ENCODE measurements around the gene APOBR.
"Not testable (repeated sequence)": the region's sequence is repeated elsewhere in the genome, so short reads cannot be mapped to it uniquely, and the experiment has no call there.

Gene APOBR

GRCh38 chr16:28499854-28500253, 5.4 kb downstream of the APOBR start:
- peak; percentile 19 for DNase-seq (ENCODE audit: low spot score)

GRCh38 chr16:28500476-28501180, 6.2 kb downstream of the APOBR start:
- not testable (repeated sequence) for DNase-seq (ENCODE audit: low spot score)

- no peak for DNase-seq (ENCODE audit: low spot score)
Observed at GRCh38 chr16:28501258-28502232, 7.1 kb downstream of the APOBR start.

- no peak for DNase-seq (ENCODE audit: low spot score)
Observed at GRCh38 chr16:28502290-28502689, 7.8 kb downstream of the APOBR start.

- peak; percentile 10 for DNase-seq (ENCODE audit: low spot score)
Observed at GRCh38 chr16:28503470-28504259, 9.2 kb downstream of the APOBR start.

GRCh38 chr16:28504707-28505404, 10.4 kb downstream of the APOBR start:
- DNase-seq (ENCODE audit: low spot score) = no peak

- DNase-seq (ENCODE audit: low spot score) = no peak
Observed at GRCh38 chr16:28505489-28506137, 11.2 kb downstream of the APOBR start.

- no peak for DNase-seq (ENCODE audit: low spot score)
Observed at GRCh38 chr16:28511031-28511430, 16.6 kb downstream of the APOBR start.

- no peak for DNase-seq (ENCODE audit: low spot score)
Observed at GRCh38 chr16:28511801-28512789, 17.7 kb downstream of the APOBR start.

- no peak for DNase-seq (ENCODE audit: low spot score)
Observed at GRCh38 chr16:28513484-28514181, 19.2 kb downstream of the APOBR start.

- DNase-seq (ENCODE audit: low spot score) = no peak
Observed at GRCh38 chr16:28514246-28514645, 19.8 kb downstream of the APOBR start.

- no peak for DNase-seq (ENCODE audit: low spot score)
Observed at GRCh38 chr16:28520672-28521071, 26.2 kb downstream of the APOBR start.

GRCh38 chr16:28521436-28521835, 27.0 kb downstream of the APOBR start:
- no peak for DNase-seq (ENCODE audit: low spot score)

- no peak for DNase-seq (ENCODE audit: low spot score)
Observed at GRCh38 chr16:28522792-28523191, 28.3 kb downstream of the APOBR start.

GRCh38 chr16:28524681-28525171, 30.3 kb downstream of the APOBR start:
- no peak for DNase-seq (ENCODE audit: low spot score)

- DNase-seq (ENCODE audit: low spot score) = no peak
Observed at GRCh38 chr16:28526201-28527099, 32.0 kb downstream of the APOBR start.

- DNase-seq (ENCODE audit: low spot score) = not testable (repeated sequence)
Observed at GRCh38 chr16:28527100-28527785, 32.8 kb downstream of the APOBR start.

Measured in SW480 (cell line).